Stimulated activated CD4-positive, alpha-beta T cell treated with anti-CD3 and anti-CD28 coated beads, Interleukin-12 subunit alpha, Interleukin-12 subunit beta, amount 100 ng/mL, for 48 hours (primary cell): ENCODE measurements around the gene RHOXF2.
"Not testable (repeated sequence)": the region's sequence is repeated elsewhere in the genome, so short reads cannot be mapped to it uniquely, and the experiment has no call there.

Experiments used
- DNase-seq, 3 donors: peaks; one replicate each; pipeline ENCODE4 v3.0.0-alpha.2; 2020; ENCODE audit warnings: low read depth in 2 of 3, low spot score in 1 of 3

Gene RHOXF2, protein sequence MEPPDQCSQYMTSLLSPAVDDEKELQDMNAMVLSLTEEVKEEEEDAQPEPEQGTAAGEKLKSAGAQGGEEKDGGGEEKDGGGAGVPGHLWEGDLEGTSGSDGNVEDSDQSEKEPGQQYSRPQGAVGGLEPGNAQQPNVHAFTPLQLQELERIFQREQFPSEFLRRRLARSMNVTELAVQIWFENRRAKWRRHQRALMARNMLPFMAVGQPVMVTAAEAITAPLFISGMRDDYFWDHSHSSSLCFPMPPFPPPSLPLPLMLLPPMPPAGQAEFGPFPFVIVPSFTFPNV

DNA sequence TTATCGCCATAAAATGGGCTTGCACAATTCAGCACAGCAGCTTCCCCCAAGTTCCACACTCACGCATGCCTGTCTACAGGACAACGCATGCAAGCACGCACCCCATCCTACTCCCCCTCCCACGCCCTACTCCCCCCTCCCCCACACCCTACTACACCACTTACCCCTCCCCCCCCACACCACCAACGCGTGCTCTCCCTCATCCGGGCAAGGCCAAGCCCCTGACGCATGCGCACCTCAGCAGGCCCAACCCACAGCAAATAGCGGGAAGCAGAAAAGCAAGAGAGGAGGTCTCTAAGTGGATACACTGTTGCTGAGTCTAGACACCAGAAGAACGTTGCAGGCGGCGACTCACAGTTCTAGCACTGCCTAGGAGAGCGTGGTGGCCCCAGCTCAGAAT lies at the start of gene RHOXF2:
RHOXF2 (plus strand) TSS at position 301 of the 400 bp plus-strand sequence. CDS start 138 bp downstream, outside the sequence.
- not testable (repeated sequence) for DNase-seq

DNA sequence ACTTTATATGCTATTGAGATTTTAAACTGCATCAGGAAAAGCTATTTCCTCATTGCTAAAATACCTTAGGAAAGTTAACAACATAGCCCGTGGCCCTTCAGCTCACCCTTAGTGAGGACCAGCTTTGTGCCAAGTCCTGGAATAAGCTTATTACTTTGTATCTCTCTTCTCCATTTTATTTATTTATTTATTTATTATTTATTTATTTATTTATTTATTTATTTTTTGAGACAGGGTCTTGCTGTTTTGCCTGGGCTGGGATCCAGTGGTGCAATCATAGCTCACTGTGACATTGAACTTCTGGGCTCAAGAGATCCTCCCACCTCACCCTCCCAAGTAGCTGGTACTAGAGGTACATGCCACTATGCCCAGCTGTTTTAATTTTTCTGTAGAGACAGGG lies 49.0 kb upstream of the RHOXF2 start:
- DNase-seq = no peak

DNA sequence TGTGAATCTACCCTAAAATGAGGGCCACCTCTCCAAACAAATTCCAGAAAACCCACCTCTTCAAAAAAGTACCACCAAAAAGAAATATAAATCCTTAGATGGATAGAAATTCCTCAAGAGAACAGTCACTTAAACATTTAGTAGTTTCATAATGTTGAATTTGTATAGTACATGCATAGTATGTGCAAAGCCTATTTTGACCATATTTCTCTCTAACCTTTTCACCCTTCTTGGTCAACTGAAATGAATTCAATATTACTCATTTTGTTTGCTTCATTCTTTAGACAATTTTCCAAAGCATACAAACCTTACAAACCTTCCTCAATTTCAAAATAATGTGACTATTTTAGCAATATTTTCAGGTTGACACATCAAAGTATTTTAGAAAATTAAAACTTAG lies 46.8 kb upstream of the RHOXF2 start:
- no peak for DNase-seq

DNA sequence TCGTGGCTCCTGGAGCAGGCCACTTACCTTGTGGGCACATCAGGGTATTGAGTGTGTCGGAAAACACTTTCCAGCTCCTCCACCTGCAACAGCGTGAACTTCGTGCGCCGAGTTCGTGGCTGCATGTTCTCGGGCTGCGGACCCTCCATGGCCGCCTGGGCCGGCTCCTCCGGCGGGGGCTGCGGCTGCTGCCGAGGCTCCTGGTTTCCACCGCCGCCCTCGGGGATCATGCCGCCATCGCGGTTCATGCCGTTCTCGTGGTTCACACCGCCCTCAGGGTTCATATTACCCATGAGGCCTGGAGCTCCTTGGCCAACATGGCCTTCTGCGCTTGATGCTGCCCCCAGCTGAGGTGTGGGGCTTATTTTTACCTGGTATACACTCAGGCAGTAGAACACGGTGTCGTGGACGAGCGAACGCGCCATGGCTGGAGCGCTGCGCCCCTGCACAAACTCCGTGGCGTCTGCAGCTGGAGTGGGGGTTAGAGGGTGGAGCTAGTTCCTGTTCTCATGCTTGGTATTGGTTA lies 42.9 kb upstream of the RHOXF2 start, which contains the start of gene RHOXF1:
RHOXF1 (minus strand) TSS at position 476 of the 526 bp plus-strand sequence; CDS start at position 425, 51 bp downstream.
- DNase-seq = no peak

DNA sequence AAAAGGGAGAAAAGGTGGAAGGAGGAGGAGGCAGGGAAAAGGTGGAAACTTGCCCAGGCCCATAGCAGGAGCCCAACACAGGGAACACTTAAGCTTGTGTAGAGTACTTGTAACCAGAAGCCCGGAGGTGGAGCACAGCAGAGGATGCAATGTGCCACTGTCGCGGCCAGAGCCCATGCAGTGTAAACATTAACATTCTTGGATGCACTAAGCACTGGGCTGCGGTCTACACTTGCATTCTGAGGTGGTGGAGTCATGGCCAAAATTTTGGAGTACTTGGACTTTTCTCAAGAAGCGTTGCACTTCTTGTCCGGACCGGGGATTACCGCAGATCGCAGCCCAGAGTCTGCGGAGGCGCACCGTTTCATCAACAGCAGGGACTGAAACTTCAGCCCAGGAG lies 38.2 kb upstream of the RHOXF2 start:
- no peak for DNase-seq

DNA sequence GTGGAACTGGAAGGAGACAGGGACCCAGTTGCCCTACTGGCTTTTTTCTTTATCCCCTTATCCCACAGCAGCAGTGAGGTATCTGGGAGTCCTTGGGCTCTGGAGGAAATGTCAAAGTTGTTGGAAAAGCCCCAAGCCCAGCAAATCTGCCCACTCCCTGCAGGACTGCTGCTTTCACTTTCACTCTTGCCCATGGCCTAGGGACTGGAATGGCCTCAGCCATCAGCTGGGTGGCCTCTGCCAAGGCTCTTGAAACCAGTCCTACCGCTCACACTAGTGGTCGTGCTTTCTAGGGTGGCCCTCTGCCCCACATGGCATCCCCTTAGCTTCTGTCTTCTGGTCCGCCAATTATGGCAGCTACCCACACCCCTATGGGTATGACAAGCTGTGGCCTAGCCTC lies 33.0 kb upstream of the RHOXF2 start:
- no peak for DNase-seq

DNA sequence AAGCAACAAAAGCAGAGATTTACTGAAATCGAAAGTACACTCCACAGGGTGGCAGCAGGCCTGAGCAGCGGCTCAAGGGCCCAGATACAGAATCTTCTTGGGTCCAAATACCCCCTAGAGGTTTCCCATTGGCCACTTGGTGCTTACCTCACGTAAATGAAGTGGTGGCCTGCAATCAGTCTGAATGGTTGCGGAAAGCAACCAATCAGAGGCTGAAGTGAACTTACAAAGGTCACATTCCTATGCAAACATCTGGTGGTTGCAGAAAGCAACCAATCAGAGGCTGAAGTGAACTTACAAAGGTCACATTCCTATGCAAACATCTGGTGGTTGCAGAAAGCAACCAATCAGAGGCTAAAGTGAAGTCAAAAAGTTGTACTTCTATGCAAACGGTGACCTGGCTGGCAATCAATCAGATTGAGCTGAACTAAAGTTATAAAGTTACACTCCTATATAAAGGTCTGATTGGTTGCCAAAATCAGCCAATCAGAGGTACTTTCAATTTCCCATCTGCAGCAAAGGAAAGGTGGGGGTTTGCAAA lies 30.0 kb upstream of the RHOXF2 start:
- not testable (repeated sequence) for DNase-seq

DNA sequence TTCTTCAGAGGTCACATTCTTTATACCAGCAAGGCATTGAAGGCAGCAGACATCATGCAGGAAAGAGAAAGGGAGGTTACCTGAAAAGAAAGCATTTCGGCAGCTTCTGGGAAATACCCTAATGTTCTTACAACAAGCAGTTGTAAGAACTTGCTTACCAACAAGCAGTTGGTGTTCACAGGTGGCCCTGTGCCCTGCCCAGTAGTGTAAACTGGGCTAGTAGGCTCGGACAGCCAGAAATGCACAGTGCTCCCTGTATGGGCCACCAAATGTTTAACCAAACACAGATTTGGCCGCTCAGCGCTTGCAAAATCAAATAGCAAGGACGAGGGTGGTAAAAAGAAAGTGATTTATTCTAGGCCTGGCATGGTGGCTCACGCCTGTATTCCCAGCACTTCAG lies 22.3 kb upstream of the RHOXF2 start:
- no peak for DNase-seq

DNA sequence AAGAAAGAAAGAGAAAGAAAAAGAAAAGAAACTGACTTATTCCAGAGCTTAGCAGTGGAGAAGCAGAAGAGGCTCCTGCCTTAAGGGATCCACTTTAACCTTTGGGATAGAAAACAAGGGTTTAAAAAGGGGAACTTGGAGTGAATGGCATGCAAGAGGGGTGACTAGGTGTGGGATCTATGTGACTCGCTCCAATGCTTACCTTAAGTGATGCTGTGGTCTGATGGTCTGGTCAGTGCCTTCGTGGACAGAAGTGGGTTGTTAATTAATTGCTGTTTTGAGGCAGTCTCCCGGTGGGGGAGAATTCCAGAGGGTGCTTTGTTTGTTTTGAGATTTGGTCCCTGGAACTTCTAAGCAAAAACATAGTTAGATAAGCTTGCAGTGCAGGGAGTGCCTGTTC lies 21.6 kb upstream of the RHOXF2 start:
- DNase-seq = no peak

DNA sequence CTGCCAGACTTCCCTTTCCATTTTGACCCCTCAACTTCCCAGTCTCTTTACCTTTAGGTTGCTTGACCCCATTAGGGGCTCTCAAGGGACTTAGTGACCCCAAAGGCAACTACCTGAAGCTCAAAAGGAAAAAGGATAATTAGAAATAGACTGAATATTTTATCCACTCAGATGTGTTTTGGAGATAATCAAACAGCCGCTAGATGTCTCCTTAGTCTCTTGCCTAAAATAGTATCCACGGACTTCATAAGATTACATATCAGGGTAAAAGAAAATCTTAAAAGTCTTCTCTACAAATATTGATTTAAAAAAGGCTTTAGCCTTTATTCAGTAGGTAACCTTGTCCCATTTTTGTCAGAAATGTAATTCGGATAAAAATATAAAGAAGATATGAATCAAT lies 21.0 kb upstream of the RHOXF2 start:
- DNase-seq = no peak

DNA sequence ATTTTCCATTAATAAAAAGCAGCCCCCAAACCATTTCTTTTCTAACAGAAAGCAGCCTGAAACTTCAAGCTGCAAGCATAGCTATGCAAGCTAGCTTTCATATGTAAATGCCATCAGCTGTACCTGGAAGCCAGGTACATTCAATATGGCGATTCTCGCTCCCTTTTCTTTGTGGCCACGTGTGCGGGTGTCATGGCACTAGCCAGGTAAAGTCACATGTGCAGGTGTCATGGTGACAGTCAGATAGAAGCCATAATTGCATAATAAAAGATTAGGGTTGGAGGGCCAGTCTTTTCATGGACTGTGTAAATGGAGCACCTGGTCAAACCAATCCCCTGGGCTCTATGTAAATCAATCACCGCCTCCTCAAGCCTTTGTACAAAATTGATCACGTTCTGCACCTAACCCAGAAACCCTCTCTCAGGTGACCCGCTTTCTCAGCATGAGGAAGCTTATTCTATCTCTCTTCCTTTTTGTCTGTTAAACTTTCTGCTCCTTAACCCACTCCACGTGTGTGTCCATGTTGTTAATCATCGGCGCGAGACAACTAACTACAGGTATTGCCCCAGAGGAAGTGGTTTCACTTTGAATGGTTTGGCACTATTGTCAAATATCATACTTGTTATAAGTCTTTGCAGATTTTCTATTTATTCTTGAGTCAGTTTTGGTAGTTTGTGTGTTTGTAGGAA lies 18.0 kb upstream of the RHOXF2 start:
- no peak for DNase-seq

DNA sequence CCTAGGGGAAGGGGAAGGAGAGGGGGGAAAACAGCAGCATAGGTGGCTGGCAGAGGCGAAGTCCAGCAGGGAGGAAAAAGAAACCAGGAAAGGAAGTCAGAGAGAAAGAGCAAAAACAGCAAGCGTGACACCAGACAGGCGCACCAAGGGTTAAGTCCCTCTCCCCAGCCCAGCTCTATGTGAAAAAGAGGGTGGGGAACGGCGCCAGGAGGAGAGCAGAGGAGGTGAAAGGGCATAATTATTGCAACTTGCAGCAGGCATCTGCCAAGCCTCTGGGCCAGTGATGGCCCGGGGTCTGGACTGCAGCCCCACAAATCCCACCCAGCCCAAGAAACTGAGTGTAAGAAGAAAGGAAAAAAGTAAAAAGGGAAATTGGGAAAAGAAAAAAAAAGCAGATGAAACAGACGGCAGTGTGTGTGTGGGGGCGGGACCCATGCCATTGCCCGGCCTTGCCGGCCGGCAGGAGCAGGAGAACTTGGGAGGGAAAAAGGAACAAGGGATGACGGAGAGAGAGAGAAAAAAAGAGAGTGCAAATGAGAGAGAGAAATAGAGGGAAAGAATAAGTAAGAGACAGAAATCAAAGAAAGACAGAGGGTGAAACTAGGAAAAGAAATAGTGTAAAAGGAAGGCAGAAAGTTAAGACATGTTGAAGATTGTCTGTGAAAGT lies 14.1 kb upstream of the RHOXF2 start:
- DNase-seq = no peak

DNA sequence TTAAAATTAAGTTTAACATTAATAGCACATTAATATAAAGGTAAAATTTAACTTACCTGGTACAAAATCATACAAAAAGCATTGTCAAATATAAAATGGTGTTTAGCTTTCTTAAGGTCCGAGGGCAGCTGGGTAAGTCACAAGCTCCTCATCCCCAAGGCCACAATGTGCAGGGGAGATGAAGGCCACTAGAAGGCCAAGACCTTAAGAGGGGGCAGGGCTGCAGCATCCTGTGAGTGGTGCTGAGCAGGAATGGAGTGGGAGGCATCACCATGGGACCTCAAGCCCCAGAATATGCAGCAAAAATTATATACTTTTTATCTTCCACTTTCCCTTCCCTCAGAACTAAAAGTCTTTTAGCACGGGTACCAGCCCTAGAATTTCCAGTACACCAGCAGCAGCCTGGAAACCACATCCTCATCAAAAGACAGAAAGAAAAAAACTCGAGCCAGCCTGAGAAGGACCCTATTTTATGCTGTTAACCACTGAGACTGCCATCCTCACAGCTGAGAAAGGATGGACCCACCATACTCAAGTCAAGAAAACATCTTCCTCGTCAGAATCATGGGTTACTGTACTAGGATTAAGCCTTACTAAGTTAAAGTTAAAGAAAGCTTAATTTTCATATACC lies 13.0 kb upstream of the RHOXF2 start:
- no peak for DNase-seq

DNA sequence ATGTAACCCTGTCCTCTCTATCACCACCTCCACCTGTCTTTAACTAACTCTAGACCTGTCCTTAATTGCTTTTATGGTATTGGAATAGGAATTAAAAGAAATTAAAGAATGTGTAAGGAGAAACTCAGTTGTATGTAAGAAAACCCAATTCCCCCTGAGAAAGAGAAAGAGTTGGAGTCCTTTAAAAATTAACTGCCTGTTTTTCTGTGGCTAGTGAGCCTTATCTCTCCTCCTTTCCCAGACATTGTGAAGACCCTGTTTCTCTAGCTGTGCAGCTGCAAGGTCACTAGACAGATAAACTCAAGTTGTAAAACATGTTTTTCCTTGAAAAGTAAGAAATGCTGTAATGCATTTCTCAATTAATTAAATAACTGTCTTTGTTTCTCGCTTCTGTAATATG lies 12.1 kb upstream of the RHOXF2 start:
- not testable (repeated sequence) for DNase-seq

DNA sequence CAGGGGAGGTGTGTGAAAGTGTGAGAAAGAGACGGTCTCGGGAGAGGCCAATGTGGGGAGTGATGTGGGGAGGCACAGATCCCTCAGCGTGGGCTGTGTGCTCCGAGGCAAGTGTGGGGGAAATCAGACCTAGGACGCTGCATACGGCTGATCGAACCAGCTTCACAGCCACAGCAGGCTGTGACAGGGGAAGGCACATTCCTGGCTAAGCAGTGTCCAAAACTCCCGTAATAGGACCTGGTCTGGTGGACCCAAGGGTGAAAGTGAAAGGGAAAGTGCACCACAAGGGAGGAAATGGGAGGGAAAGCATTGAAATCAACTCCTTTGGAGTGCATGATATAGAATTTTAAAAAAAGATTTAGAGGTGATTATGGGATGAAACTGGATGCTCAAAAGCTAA lies 10.9 kb upstream of the RHOXF2 start:
- no peak for DNase-seq

DNA sequence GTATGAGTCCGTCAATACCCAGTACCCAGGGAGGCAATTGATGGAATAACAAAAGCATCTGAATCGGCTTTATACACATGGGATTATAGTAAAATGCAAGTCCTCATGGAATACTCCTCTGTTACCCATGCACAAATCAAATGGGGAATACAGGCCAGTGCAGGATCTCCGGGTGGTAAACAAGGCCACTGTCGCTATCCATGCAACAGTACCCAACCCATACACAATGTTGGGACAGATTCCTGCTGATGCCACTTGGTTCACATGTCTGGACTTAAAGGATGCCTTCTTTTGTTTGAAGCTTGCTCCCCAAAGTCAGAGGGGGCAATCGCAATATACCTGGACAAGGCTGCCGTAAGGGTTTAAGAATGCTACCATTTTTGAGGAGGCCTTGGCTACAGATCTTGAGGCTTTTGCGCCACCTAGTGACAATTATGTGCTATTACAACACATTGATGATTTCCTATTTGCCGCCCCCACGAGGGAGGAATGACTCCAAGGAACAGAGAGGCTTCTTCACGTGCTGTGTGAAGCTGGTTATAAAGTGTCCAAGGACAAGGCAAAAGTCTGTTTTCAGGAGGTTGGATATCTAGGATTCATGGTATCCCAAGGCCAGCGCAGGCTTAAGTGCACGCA lies 8.2 kb upstream of the RHOXF2 start:
- DNase-seq = not testable (repeated sequence)

DNA sequence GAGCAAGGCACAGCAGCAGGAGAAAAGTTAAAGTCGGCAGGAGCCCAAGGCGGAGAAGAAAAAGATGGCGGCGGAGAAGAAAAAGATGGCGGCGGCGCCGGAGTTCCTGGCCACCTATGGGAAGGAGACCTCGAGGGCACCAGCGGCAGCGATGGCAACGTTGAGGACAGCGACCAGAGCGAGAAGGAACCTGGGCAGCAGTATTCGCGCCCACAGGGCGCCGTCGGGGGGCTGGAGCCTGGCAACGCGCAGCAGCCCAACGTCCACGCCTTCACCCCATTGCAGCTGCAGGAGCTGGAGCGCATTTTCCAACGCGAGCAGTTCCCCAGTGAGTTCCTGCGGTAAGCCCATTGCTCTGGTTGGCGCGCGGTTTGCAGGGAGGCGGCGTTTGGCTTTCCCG lies 673 bp downstream of the RHOXF2 start:
- DNase-seq = not testable (repeated sequence)

DNA sequence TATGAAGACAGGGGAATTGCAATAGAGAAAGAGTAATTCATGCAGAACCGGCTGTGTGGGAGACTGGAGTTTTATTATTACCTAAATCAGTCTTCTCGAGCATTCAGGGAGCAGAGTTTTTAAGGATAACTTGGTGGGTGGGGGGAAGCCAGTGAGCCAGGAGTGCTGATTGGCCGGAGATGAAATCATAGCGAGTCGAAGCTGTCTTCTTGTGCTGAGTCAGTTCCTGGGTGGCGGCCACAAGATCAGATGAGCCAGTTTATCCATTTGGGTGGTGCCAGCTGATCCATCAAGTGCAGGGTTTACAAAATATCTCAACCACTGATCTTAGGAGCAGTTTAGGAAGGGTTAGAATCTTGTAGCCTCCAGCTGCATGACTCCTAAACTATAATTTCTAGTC lies 34.8 kb downstream of the RHOXF2 start:
- DNase-seq = not testable (repeated sequence)

DNA sequence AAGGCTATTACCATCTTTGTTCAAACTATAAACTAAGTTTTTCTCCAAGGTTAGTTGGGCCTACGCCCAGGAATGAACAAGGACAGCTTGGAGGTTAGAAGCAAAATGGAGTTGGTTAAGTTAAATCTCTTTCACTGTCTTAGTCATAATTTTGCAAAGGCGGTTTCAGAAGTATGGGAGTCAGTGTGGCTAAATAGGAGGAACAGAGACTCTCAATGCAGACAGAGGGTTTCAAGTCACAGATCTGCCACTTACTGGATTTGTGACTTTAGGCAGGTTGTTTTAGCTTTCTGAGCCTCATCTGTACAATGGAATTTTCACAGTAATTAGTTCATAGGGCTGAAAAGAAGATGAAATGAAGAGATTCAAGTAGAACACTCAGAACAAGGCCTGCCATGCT lies 35.3 kb downstream of the RHOXF2 start:
- not testable (repeated sequence) for DNase-seq

DNA sequence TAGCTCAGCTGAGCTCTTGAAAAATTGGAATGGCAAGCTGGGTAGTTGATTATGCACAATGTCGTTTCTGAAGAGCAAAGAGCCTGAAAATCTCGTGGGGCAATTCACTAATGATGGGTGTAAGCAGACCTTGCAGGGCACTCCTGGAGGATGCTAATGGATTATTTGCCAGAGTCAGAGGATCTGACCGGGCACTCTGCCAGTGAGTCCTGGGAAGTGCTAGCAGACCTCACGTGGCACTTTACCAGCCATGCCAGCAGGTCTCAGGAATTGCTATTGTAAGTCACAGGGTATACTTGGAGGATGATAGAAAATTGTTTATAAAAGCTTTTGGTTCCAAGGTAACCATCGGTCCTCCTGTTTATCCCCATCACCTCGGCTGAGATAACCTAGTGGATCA lies 37.4 kb downstream of the RHOXF2 start:
- not testable (repeated sequence) for DNase-seq
